ENCODE results near the gene PRRC2C.

DNA sequence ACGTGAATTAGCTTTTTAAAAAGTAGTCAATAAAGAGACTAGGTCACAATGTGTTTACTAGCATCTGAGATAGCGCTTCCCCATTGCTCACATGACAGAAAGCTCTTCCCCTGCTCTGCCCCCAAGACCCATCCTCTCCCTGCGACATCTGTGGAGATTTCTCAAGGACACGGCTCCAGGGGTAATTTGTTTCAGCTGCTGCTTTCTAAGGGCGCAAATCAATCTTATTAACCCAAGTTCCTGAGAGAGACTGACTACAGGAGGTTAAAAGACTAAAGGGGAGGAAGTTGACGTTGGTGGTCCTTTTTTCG, 136.8 kb downstream of the PRRC2C start, which contains the start of gene MYOCOS:
- TF ChIP-seq, protein P1, sequence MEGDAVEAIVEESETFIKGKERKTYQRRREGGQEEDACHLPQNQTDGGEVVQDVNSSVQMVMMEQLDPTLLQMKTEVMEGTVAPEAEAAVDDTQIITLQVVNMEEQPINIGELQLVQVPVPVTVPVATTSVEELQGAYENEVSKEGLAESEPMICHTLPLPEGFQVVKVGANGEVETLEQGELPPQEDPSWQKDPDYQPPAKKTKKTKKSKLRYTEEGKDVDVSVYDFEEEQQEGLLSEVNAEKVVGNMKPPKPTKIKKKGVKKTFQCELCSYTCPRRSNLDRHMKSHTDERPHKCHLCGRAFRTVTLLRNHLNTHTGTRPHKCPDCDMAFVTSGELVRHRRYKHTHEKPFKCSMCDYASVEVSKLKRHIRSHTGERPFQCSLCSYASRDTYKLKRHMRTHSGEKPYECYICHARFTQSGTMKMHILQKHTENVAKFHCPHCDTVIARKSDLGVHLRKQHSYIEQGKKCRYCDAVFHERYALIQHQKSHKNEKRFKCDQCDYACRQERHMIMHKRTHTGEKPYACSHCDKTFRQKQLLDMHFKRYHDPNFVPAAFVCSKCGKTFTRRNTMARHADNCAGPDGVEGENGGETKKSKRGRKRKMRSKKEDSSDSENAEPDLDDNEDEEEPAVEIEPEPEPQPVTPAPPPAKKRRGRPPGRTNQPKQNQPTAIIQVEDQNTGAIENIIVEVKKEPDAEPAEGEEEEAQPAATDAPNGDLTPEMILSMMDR (IDR thresholded peaks at IDR 0.05; ENCODE audit: low read depth, low read length, missing input control) = no peak
- TF ChIP-seq HNF4G (IDR thresholded peaks at IDR 0.05) = no peak

All from liver (tissue), 3 donors.